Breast epithelium (tissue), 3 donors: Measurements from ENCODE around the gene ANKS1B.

Experiments
- CTCF ChIP-seq, 3 donors: fragments of 450-650 bp; IDR thresholded peaks; one replicate each; pipeline ENCODE4 v1.5.1; 2016 to 2017; ENCODE audit warnings: antibody characterized with exemption in 3 of 3, mild to moderate bottlenecking in 3 of 3, moderate library complexity in 3 of 3
- POLR2A ChIP-seq: fragments of 450-650 bp; IDR thresholded peaks from one replicate; pipeline ENCODE4 v1.6.1; 2016; ENCODE audit warnings: antibody characterized with exemption, mild to moderate bottlenecking, moderate library complexity
- POLR2AphosphoS5 ChIP-seq, 3 donors: sonication (generic); formaldehyde crosslinking; IDR thresholded peaks; one replicate each; pipeline ENCODE4 v1.6.1; 2017; ENCODE audit warnings: antibody characterized with exemption in 3 of 3

- TF ChIP-seq POLR2A: no peak
- TF ChIP-seq CTCF (IDR thresholded peaks at IDR 0.05): no peak
- TF ChIP-seq POLR2AphosphoS5 (IDR thresholded peaks at IDR 0.05): no peak
These were observed 431.3 kb downstream of the ANKS1B start for GRCh38 chr12:99553461-99553860.
